ENCODE measurements around the gene SLC2A14. TPM values are rescaled to one million over a fixed set of nuclear protein-coding genes. Genes with fewer than 3 reads are reported as not detected.
"Not testable (repeated sequence)": the region's sequence is repeated elsewhere in the genome, so short reads cannot be mapped to it uniquely, and the experiment has no call there.

The SLC2A14 gene
- total RNA-seq, 1 experiment from 2014 or later, result 0.13 TPM

- ChIA-PET POLR2A (ENCODE audit: unreplicated experiment) (interaction anchor here (0.6 kb wide), 1 partner anchor 180 kb away, joined by 8 read pairs; no protein-coding TSS in a partner anchor), CTCF (no interaction called here)
Observed at GRCh38 chr12:7801460-7801859, 71.3 kb downstream of the SLC2A14 start.

GRCh38 chr12:7798750-7799308 lies 73.9 kb downstream of the SLC2A14 start:
- H3K36me3 ChIP-seq (ENCODE audit: low read depth); H3K4me1 ChIP-seq (replicated peaks; ENCODE audit: insufficient read depth); H4K20me1 ChIP-seq (ENCODE audit: insufficient read depth); H3K27ac ChIP-seq; H3K27me3 ChIP-seq (ENCODE audit: insufficient read depth, low read depth); H3K79me2 ChIP-seq (ENCODE audit: low read depth); H3K9me2 ChIP-seq (ENCODE audit: insufficient read depth); H3K4me2 ChIP-seq; DNase-seq; POLR2A ChIA-PET (ENCODE audit: unreplicated experiment); H3K9me3 ChIP-seq (ENCODE audit: insufficient read depth, low read depth); intact Hi-C loops (cut with micrococcal nuclease; ENCODE audit: unreplicated experiment); H2AFZ ChIP-seq; BruUV-seq (replicated peaks); H3K4me3 ChIP-seq; H3F3A ChIP-seq (ENCODE audit: insufficient read depth, low read depth): not testable (repeated sequence)
- CTCF ChIA-PET, result interaction anchor here (0.8 kb wide), 1 partner anchor 9 kb away, joined by 4 read pairs; no protein-coding TSS in a partner anchor

More at GRCh38 chr12:7801460-7801859, 71.3 kb downstream of the SLC2A14 start:
- Histone ChIP-seq H3K36me3 (ENCODE audit: low read depth) (no peaks in the 10 kb centered on the region), H4K20me1 (ENCODE audit: insufficient read depth) (no peaks in the 10 kb centered on the region), H3F3A (ENCODE audit: insufficient read depth, low read depth) (no peaks in the 10 kb centered on the region), H3K4me2 (no peak overlapping the region), H3K9me2 (ENCODE audit: insufficient read depth) (no peaks in the 10 kb centered on the region), H3K27me3 (ENCODE audit: insufficient read depth, low read depth) (no peaks in the 10 kb centered on the region), H3K4me1 (replicated peaks; ENCODE audit: insufficient read depth) (peaks cover 6% of the 10 kb centered on the region), H3K27ac (no peak overlapping the region), H3K9me3 (ENCODE audit: insufficient read depth, low read depth) (no peaks in the 10 kb centered on the region), H2AFZ (no peak overlapping the region), H3K4me3 (no peak overlapping the region), H3K79me2 (ENCODE audit: low read depth) (no peaks in the 10 kb centered on the region)
- no peak for DNase-seq
- BruUV-seq (replicated peaks), result no TSS peak
- no peak for TF ChIP-seq CTCF (conservative IDR thresholded peaks at IDR 0.05)
- no peak for TF ChIP-seq EZH2 (IDR thresholded peaks at IDR 0.05; ENCODE audit: low read depth)
- intact Hi-C loops (cut with micrococcal nuclease; ENCODE audit: unreplicated experiment), result no loop called here

GRCh38 chr12:7797698-7798398 lies 74.9 kb downstream of the SLC2A14 start:
- Histone ChIP-seq H3K4me2 (no peak overlapping the region), H3K9me2 (ENCODE audit: insufficient read depth) (no peaks in the 10 kb centered on the region), H2AFZ (no peak overlapping the region), H3K27me3 (ENCODE audit: insufficient read depth, low read depth) (no peaks in the 10 kb centered on the region), H3K27ac (no peak overlapping the region), H3K79me2 (ENCODE audit: low read depth) (no peaks in the 10 kb centered on the region), H3K36me3 (ENCODE audit: low read depth) (no peaks in the 10 kb centered on the region), H4K20me1 (ENCODE audit: insufficient read depth) (no peaks in the 10 kb centered on the region), H3K4me3 (no peak overlapping the region), H3F3A (ENCODE audit: insufficient read depth, low read depth) (no peaks in the 10 kb centered on the region), H3K9me3 (ENCODE audit: insufficient read depth, low read depth) (no peaks in the 10 kb centered on the region), H3K4me1 (replicated peaks; ENCODE audit: insufficient read depth) (no peaks in the 10 kb centered on the region)
- no TSS peak for BruUV-seq (replicated peaks)
- intact Hi-C loops (cut with micrococcal nuclease; ENCODE audit: unreplicated experiment), result no loop called here
- CTCF ChIA-PET, result no interaction called here
- DNase-seq, result no peak
- TF ChIP-seq EZH2 (IDR thresholded peaks at IDR 0.05; ENCODE audit: low read depth) (no peak), CTCF (conservative IDR thresholded peaks at IDR 0.05) (no peak)
- POLR2A ChIA-PET (ENCODE audit: unreplicated experiment), result interaction anchor here (0.6 kb wide), 1 partner anchor 696 kb away, joined by 3 read pairs; no protein-coding TSS in a partner anchor

GRCh38 chr12:7797269-7797668 lies 75.4 kb downstream of the SLC2A14 start:
- H3K9me3 ChIP-seq (ENCODE audit: insufficient read depth, low read depth); H3F3A ChIP-seq (ENCODE audit: insufficient read depth, low read depth); H3K79me2 ChIP-seq (ENCODE audit: low read depth); H3K27me3 ChIP-seq (ENCODE audit: insufficient read depth, low read depth); H3K36me3 ChIP-seq (ENCODE audit: low read depth); H3K4me3 ChIP-seq; H3K27ac ChIP-seq; intact Hi-C loops (cut with micrococcal nuclease; ENCODE audit: unreplicated experiment); CTCF ChIA-PET; H3K4me2 ChIP-seq; H2AFZ ChIP-seq; DNase-seq; H4K20me1 ChIP-seq (ENCODE audit: insufficient read depth); BruUV-seq (replicated peaks); H3K9me2 ChIP-seq (ENCODE audit: insufficient read depth); H3K4me1 ChIP-seq (replicated peaks; ENCODE audit: insufficient read depth): not testable (repeated sequence)
- POLR2A ChIA-PET (ENCODE audit: unreplicated experiment), result interaction anchor here (0.6 kb wide), 1 partner anchor 697 kb away, joined by 3 read pairs; no protein-coding TSS in a partner anchor

Data from PC-9 (cell line).